Activated CD8-positive, alpha-beta memory T cell treated with anti-CD3 and anti-CD28 coated beads, Interleukin-2, amount 50 U/mL, for 4 hours (primary cell): ENCODE data around the gene GUK1.
"Not testable (repeated sequence)": the region's sequence is repeated elsewhere in the genome, so short reads cannot be mapped to it uniquely, and the experiment has no call there.

Experiments used
- DNase-seq: peaks from one replicate; pipeline ENCODE4 v3.0.0-alpha.2; 2020

GUK1 gene

GRCh38 chr1:228164561-228165371 is 24.7 kb downstream of the GUK1 start:
- no peak for DNase-seq

GRCh38 chr1:228165372-228166169 is 25.5 kb downstream of the GUK1 start, which contains the start of gene IBA57:
Gene IBA57 (plus strand): TSS chr1:228165804. CDS start chr1:228165817, 13 bp downstream.
- peak; percentile 99 for DNase-seq

GRCh38 chr1:228166170-228166936 is 26.3 kb downstream of the GUK1 start:
- peak; percentile 59 for DNase-seq

GRCh38 chr1:228168563-228169270 is 28.6 kb downstream of the GUK1 start:
- DNase-seq: no peak

- no peak for DNase-seq
These were observed 29.3 kb downstream of the GUK1 start for GRCh38 chr1:228169345-228169744.

- no peak for DNase-seq
These were observed 30.6 kb downstream of the GUK1 start for GRCh38 chr1:228170666-228171065.

- no peak for DNase-seq
These were observed 31.3 kb downstream of the GUK1 start for GRCh38 chr1:228171221-228171891.

GRCh38 chr1:228172591-228173527 is 32.8 kb downstream of the GUK1 start:
- no peak for DNase-seq

- not testable (repeated sequence) for DNase-seq
These were observed 33.7 kb downstream of the GUK1 start for GRCh38 chr1:228173528-228174481.

GRCh38 chr1:228174482-228175315 is 34.6 kb downstream of the GUK1 start:
- DNase-seq: no peak

GRCh38 chr1:228175316-228176023 is 35.4 kb downstream of the GUK1 start:
- no peak for DNase-seq

- DNase-seq: no peak
These were observed 35.9 kb downstream of the GUK1 start for GRCh38 chr1:228176024-228176395.

GRCh38 chr1:228176461-228177182 is 36.5 kb downstream of the GUK1 start:
- DNase-seq: no peak

GRCh38 chr1:228177183-228177475 is 37.0 kb downstream of the GUK1 start:
- no peak for DNase-seq

- no peak for DNase-seq
These were observed 37.9 kb downstream of the GUK1 start for GRCh38 chr1:228177721-228178710.
